ENCODE measurements around the gene L1TD1. TPM values are rescaled to one million over a fixed set of nuclear protein-coding genes. Genes with fewer than 3 reads are reported as not detected.

Gene L1TD1
- total and polyA plus RNA-seq, 2 of the 13 experiments (the other 11 are each of a cell fraction or from before 2014, with no cell fraction given) = not detected

DNA sequence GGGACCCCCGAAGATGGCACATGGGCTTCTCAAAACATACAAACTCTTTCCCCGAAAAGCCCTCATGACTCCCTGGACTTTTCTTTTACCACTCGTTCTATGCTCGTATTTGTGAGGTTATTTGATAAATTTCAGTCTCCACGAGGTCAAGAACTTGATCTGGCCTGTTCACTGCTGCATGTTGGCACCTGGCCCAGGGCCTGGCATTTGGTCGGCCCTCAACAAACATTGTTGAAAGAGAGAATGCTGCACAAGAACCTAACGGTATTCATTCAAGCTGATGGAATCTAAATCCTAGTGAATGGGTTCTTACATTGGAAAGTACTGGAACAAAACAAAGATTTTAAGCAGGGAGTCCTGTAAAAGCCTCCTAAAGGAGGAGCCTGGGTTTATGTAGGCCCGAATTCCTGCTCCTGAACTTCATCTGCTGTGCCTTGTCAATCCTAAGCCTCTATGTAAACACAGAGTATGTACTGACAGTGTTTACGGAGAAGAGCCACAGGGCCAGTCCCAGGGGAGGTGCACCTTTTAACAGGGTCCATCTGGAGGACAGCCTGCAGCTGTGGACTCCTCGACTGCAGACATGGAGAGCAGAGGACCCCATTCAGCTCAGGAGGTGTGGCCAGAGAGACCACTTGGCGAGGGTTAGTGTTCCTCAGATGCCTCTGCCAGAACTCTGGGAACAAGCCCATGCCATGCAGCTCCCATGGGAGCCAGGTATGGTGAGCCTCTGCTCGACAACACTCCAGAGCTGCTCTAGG, 46.9 kb downstream of the L1TD1 start (continued):
- TF ChIP-seq, protein P1, sequence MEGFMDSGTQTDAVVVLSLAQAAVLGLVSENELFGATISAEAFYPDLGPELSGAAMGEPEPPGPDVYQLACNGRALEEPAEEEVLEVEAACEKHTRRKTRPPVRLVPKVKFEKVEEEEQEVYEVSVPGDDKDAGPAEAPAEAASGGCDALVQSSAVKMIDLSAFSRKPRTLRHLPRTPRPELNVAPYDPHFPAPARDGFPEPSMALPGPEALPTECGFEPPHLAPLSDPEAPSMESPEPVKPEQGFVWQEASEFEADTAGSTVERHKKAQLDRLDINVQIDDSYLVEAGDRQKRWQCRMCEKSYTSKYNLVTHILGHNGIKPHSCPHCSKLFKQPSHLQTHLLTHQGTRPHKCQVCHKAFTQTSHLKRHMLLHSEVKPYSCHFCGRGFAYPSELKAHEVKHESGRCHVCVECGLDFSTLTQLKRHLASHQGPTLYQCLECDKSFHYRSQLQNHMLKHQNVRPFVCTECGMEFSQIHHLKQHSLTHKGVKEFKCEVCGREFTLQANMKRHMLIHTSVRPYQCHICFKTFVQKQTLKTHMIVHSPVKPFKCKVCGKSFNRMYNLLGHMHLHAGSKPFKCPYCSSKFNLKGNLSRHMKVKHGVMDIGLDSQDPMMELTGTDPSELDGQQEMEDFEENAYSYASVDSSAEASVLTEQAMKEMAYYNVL (CRISPR knock-in tag; IDR thresholded peaks at IDR 0.05; ENCODE audit: borderline replicate concordance) = peak; percentile 71; the same call in 1 of the 2 replicates
- TF ChIP-seq, protein P2, sequence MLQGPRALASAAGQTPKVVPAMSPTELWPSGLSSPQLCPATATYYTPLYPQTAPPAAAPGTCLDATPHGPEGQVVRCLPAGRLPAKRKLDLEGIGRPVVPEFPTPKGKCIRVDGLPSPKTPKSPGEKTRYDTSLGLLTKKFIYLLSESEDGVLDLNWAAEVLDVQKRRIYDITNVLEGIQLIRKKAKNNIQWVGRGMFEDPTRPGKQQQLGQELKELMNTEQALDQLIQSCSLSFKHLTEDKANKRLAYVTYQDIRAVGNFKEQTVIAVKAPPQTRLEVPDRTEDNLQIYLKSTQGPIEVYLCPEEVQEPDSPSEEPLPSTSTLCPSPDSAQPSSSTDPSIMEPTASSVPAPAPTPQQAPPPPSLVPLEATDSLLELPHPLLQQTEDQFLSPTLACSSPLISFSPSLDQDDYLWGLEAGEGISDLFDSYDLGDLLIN (CRISPR knock-in tag; IDR thresholded peaks at IDR 0.05; ENCODE audit: borderline replicate concordance) = no peak
- TF ChIP-seq GATAD2A (CRISPR knock-in tag; IDR thresholded peaks at IDR 0.05) (peak; percentile 86), SRSF4 (IDR thresholded peaks at IDR 0.05; ENCODE audit: low read depth, low read length, poor library complexity, severe bottlenecking) (no peak), SKI (IDR thresholded peaks at IDR 0.05; ENCODE audit: partially characterized antibody) (peak; percentile 55), SOX5 (CRISPR knock-in tag; IDR thresholded peaks at IDR 0.05; ENCODE audit: borderline replicate concordance) (peak; percentile 72; the same call in 1 of the 2 replicates), SUZ12 (IDR thresholded peaks at IDR 0.05; ENCODE audit: low read depth, low read length) (no peak), ZSCAN22 (CRISPR knock-in tag; IDR thresholded peaks at IDR 0.05) (no peak; the same call in 1 of the 2 replicates), ZNF615 (CRISPR knock-in tag; IDR thresholded peaks at IDR 0.05; ENCODE audit: borderline replicate concordance) (no peak), SMAD3 (CRISPR knock-in tag; IDR thresholded peaks at IDR 0.05) (no peak), PAWR (CRISPR knock-in tag; IDR thresholded peaks at IDR 0.05; ENCODE audit: borderline replicate concordance) (no peak), TP53 (CRISPR knock-in tag; conservative IDR thresholded peaks at IDR 0.05) (no peak), KLF15 (CRISPR knock-in tag; IDR thresholded peaks at IDR 0.05; ENCODE audit: borderline replicate concordance) (no peak)
- TF ChIP-seq, protein P3, sequence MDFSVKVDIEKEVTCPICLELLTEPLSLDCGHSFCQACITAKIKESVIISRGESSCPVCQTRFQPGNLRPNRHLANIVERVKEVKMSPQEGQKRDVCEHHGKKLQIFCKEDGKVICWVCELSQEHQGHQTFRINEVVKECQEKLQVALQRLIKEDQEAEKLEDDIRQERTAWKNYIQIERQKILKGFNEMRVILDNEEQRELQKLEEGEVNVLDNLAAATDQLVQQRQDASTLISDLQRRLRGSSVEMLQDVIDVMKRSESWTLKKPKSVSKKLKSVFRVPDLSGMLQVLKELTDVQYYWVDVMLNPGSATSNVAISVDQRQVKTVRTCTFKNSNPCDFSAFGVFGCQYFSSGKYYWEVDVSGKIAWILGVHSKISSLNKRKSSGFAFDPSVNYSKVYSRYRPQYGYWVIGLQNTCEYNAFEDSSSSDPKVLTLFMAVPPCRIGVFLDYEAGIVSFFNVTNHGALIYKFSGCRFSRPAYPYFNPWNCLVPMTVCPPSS (IDR thresholded peaks at IDR 0.05) = no peak
- TF ChIP-seq, protein P4, sequence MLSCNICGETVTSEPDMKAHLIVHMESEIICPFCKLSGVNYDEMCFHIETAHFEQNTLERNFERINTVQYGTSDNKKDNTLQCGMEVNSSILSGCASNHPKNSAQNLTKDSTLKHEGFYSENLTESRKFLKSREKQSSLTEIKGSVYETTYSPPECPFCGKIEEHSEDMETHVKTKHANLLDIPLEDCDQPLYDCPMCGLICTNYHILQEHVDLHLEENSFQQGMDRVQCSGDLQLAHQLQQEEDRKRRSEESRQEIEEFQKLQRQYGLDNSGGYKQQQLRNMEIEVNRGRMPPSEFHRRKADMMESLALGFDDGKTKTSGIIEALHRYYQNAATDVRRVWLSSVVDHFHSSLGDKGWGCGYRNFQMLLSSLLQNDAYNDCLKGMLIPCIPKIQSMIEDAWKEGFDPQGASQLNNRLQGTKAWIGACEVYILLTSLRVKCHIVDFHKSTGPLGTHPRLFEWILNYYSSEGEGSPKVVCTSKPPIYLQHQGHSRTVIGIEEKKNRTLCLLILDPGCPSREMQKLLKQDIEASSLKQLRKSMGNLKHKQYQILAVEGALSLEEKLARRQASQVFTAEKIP (CRISPR knock-in tag; IDR thresholded peaks at IDR 0.05; ENCODE audit: borderline replicate concordance) = no peak
- TF ChIP-seq, protein P5, sequence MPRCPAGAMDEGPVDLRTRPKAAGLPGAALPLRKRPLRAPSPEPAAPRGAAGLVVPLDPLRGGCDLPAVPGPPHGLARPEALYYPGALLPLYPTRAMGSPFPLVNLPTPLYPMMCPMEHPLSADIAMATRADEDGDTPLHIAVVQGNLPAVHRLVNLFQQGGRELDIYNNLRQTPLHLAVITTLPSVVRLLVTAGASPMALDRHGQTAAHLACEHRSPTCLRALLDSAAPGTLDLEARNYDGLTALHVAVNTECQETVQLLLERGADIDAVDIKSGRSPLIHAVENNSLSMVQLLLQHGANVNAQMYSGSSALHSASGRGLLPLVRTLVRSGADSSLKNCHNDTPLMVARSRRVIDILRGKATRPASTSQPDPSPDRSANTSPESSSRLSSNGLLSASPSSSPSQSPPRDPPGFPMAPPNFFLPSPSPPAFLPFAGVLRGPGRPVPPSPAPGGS (CRISPR knock-in tag; IDR thresholded peaks at IDR 0.05) = 0 out of 2 replicates have a peak, but pooled peaks have one; percentile 47
- TF ChIP-seq, protein P6, sequence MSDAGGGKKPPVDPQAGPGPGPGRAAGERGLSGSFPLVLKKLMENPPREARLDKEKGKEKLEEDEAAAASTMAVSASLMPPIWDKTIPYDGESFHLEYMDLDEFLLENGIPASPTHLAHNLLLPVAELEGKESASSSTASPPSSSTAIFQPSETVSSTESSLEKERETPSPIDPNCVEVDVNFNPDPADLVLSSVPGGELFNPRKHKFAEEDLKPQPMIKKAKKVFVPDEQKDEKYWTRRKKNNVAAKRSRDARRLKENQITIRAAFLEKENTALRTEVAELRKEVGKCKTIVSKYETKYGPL (CRISPR knock-in tag; IDR thresholded peaks at IDR 0.05) = no peak
